Stimulated activated CD8-positive, alpha-beta memory T cell treated with anti-CD3 and anti-CD28 coated beads, Interleukin-15, amount 100 ng/mL, for 24 hours (primary cell): ENCODE measurements around the gene PCP4L1.
"Not testable (repeated sequence)": the region's sequence is repeated elsewhere in the genome, so short reads cannot be mapped to it uniquely, and the experiment has no call there.

Experiments
- DNase-seq: peaks from one replicate; pipeline ENCODE4 v3.0.0-alpha.2; 2020; ENCODE audit warnings: low read depth

PCP4L1 gene

DNA sequence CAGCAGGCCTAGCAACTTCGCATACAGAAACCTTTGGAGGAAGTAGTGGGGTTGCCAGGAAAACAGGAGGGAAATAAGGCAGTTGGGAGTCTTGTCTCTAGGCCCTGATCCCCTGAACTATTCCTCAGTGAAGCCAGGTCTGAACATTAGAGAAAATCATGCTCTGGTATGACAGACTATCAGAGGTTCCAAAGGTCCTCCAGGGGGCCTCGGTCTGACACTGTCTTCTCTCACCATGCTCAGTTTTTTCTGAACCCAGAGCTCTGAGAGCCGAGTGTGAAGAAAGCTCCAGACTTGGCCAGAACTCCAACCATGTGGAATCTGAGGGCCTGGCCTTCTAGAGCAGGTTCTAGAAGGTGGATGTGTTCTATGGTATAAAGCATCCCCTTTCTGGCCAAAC is 28.6 kb upstream of the PCP4L1 start:
- DNase-seq = no peak

DNA sequence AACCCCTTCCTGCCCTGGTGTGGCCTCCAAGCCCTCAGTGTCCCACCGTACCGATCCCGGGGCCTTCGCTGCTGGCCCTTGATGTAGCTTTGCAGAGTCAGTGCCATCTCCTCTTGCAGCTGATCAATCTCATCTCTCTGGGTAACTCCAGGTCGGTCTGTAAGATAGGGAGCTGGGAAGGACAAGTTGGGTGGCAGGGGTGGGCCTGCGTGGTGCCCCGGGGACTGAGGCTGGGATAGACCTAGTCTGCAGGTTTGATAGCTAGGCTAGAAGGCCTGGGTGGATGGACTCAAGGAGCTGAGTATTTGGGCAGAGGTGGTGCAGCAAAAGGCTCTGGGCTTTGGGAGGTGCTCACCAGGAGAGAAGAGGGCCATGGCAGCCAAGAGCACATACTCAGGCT is 27.8 kb upstream of the PCP4L1 start:
- no peak for DNase-seq

DNA sequence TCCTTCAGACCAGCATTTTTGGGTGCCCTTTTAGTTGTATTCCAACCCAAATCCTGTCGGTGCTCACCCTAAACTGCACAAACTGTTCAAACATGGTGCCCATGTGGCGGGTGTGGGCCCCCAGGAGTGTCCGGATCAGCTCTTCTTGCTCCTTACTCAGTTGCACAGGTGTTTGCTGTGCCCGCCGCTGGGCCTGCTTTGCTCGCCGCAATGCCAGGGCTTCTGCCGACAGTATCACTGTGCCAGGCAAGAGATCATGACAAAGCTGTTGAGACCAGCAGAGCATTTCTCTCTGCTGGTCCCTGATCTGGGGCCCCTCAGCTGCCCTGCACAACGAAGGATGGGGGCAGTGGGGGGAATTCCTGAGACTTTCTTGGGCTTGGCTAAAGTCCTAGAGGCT is 25.4 kb upstream of the PCP4L1 start:
- DNase-seq = no peak

DNA sequence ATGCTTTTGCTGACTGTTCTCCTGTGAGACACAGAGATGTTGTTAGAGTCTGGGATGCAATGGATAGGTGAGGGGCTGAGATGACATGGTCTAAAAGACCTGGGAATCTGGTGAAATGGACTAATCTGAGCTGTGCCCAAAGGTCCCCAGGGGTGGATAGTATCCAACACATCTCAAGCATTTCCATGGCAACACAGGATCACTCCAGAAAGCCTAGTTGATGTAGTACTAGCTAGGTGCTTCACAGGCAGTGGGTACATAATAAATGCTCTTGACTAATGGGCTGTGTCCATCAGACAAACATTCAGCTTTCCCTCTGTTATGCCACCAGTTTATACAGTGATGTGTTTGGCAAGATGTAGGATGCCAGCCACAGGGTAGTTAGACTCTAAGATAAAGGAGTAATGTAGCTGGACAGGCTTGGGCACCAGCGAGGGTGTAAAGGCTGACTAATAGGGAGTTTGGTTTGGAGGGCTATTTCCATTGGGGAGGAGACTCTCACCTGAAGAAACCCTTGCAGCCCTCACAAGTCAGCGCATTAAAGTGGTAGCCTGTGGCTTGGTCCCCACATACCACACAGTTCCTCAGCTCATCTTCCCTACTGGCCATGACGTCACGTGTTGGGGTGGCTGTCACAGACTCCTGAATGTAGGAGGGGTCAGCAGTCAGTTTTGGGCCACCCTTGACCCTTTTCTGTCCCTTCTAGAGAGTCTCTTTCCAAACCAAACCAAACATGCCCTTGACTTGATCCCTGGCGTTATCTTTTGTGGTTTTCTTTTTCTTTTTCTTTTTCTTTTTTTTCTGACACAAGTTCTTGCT is 22.4 kb upstream of the PCP4L1 start:
- no peak for DNase-seq

DNA sequence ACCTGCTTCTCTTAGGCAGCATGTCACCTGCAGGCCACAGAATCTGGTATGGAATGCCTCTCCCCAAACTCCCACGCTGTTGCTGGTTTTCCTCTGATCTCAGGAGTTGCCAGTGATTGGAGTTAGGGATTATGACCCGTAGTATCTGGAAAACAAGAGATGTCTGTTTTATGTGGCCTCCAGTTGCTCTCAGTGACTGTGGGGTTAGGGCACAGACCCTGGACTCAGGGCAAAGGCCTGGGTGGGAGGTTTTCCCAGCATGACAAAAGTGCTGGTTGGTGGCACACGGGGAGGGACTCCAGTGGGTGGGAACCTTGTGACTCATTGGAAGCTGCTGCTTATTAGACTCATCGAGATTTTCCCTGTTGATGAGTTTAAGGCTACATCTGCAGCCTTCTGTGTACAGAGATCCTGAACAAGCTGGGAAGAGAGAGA is 20.5 kb upstream of the PCP4L1 start, which contains the start of gene NR1I3:
Gene NR1I3, minus strand, starts transcription at position 165 of the 435 bp plus-strand sequence. CDS start 1,638 bp downstream, outside the sequence.
- no peak for DNase-seq

DNA sequence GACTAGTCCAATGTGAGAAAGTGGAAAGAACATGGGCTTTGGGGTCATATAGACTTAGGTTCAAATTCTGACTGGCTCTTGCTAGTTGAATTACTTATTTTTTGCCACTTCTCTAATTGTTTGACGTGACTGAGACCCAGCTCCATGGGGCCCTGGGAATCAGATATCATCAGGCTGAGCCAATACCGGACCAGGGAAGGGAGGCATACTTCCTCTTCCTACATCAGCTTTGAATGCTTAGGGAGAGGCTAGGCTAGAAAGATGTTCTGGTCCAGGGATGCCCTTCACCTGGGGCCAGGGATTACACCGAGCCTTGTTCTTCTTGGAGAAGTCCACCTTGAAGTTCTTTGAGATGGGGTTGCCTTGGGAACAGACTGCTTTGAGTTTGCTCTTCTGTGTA is 16.9 kb upstream of the PCP4L1 start:
- DNase-seq = no peak

DNA sequence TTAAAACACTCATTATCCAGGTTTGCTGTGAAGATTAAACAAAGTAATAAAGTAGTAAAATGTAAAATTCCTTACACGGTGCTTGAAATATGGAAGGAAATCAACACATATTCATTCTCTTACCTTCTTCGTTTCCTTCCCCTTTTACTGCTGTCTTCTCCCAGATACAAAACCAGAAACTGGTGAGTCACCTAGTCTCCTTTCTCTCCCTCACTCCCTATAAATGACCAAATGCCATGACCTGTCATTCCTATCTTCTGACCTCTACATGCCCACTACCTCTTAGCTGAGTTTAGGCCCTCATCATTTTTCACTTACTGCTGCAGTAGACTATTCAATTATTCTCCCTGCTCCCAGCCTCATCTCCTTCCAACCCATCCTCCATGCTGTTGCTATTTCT is 16.2 kb upstream of the PCP4L1 start:
- no peak for DNase-seq

DNA sequence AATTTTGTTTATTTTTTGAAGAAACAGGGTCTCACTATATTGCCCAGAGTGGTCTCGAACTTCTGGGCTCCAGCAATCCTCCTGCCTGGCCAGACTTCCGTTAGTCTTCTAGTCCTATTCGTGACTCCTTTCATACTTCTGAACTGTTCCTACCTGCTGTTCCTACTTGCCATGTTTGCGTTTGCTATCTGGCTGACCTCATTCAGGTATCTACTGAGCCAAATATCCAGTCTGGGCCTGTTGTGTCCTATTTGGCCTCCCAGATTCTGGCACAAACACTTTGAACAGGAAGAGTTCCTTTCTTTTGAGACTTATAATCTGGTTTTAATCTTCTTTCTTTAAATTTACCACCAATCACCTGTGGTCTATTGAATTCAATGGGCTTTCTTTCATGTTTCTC is 13.7 kb upstream of the PCP4L1 start:
- no peak for DNase-seq

DNA sequence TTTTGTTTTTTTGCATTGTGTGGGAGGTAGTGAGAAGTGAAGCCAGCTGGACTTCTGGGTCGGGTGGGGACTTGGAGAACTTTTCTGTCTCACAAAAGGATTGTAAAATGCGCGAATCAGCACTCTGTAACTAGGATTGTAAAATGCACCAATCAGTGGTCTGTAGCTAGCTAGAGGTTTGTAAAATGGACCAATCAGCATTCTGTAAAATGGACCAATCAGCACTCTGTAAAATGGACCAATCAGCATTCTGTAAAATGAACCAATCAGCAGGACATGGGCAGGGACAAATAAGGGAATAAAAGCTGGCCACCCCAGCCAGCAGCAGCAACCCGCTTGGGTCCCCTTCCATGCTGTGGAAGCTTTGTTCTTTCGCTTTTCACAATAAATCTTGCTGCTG is 8.4 kb upstream of the PCP4L1 start:
- not testable (repeated sequence) for DNase-seq

DNA sequence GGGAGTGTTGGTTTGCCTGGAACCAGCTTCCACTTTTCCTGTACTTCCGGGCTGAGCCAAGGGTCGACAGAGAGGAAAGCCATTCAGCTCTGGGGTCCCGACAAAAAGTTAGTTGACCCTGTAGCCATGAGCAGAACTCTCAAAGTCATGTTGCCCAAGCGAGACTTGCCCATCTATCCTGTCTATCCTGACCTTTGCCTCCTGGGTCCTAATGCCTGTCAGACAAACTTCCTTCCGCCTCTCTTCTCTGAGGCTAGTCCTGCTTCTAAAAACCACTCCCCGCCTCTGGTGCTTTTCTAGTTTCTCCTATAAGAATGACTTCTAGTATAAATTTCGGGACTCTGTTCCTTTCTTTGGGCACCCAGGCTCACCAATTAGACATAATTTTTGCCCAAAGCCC is 7.7 kb upstream of the PCP4L1 start:
- no peak for DNase-seq

DNA sequence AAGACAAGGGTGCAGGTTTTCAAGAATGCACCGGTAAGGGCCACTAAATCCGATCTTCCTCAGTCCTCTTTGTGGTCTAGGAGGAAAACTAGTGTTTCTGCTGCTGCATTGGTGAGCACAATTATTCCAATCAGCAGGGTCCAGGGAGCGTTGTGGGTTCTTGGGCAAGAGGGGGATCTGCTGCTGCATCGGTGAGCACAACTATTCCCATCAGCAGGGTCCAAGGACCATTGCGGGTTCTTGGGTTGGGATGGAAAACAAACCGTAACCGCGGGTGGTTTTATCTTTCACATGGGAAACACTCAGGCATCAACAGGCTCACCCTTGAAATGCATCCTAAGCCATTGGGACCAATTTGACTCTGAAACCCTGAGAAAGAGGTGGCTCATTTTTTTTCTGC is 7.0 kb upstream of the PCP4L1 start:
- no peak for DNase-seq

DNA sequence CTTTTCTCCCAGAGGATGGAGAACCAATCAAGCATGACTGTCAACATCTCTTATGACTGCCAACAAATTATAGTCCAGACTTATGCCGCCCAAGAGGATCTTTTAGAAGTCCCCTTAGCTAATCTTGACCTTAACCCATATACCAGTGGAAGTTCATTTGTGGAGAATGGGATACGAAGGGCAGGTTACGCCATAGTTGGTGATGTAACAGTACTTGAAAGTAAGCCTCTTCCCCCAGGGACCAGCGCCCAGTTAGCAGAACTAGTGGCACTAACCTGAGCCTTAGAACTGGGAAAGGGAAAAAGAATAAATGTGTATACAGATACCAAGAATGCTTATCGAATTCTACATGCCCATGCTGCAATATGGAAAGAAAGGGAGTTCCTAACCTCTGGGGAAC is 3.2 kb upstream of the PCP4L1 start:
- not testable (repeated sequence) for DNase-seq

DNA sequence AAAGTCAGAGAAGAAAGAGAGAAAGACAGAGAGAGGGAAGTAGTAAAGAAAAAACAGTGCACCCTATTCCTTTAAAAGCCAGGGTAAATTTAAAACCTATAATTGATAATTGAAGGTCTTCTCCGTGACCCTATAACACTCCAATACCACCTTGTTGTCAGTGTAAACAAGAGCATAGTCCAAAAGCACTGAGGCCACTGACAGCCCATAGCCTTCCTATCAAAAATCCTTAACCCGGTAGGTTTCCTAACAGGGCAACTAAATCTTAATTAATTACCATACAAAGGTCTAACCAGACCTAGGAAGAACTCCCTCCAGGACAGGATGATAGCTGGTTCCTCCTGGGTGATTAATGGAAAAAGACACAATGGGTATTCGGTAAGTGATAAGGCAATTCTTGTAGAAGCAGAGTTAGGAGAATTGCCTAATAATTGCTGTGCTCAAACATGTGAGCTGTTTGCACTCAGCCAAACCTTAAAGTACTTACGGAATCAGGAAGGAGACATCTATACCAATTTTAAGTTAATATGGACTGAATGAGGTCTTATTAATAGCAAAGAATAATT is 2.5 kb upstream of the PCP4L1 start:
- not testable (repeated sequence) for DNase-seq

DNA sequence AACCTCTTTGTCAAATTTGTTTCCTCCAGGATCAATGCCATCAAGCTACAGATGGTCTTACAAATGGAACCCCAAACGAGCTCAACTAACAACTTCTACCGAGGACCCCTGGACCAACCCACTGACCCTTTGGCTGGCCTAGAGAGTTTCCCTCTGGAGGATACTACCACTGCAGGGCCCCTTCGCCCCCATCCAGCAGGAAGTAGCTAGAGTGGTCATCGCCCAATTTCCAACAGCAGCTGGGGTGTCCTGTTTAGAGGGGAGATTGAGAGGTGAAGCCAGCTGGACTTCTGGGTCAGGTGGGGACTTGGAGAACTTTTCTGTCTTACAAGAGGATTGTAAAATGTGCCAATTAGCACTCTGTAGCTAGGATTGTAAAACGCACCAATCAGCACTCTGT is 1.4 kb upstream of the PCP4L1 start:
- DNase-seq = not testable (repeated sequence)

DNA sequence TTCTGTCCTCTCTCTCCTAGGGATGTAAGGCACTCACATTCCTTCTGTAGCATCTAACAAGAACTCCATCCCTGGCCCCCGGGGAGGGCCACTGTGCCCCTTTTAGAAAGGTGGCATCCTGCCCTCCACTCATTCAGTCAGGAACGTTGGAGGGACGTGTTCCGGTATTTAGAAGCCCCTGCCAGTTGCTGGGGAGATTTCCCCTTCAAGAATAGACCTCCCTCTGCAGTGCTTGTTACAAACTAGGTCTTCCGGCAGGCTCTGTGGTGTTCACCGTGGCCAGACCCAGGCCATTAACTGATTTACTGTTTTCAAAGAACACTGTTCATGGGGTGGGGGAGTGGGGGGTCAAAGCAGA is 779 bp downstream of the PCP4L1 start:
- DNase-seq = no peak

DNA sequence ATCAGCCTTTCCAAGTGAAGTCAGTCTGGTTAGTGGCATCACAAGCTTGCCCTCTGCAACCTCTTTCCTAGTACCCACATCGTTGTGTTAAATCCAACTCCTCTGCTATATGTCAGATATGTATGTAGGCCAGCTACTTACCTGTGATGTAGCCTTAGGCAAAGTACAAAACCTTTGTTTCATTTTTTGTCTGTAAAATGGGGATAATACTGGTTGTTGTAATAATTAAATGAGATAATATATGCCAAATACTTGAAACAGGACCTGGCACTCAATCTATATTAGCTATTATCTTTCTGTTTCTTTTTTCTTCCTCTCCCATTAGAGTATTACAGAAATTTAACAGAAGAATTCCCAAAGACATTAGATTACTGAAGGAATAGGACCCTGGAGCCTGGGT is 1.2 kb downstream of the PCP4L1 start:
- no peak for DNase-seq

DNA sequence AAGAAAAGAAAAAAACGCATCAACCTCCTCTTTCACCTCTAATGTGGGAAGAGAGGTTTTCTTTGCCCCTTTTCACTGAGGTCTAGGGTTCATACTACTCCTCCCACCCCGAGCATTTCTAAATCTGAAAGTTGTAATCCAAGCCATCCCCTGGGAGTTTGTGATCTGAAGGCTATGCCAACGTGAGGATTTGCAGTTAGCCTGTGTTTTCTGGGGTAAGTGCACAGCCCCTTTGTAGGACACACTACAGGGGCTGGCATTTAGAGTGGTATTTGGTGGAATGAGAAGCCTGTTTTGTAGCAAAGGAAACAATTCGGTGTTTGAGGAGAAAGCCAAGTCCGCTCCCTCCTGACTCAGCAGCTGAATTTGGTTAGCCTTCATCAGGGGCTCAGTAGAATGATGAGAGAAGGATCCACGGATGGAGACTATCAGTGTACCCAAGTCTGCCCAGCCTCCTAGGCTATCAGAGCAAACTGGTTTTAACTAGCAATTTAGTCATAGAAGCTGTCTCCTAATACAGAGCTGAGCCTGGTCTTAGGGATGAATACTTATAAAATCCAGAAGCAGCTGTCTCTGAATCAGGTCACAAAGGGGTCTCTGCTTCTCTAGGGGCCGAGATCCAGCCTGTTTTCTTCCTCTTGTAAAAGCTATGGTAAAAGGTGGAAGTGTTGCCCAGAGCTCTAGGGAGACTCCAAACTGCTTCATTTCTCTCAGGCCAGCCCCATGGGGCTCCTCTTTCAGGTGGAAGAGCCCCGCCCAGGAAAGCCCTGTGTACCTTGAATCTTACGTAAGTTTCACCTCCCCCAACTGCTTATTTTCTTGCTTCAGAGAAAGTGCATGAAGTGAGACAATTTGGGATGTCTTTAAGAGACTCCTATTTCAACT is 2.1 kb downstream of the PCP4L1 start:
- no peak for DNase-seq

DNA sequence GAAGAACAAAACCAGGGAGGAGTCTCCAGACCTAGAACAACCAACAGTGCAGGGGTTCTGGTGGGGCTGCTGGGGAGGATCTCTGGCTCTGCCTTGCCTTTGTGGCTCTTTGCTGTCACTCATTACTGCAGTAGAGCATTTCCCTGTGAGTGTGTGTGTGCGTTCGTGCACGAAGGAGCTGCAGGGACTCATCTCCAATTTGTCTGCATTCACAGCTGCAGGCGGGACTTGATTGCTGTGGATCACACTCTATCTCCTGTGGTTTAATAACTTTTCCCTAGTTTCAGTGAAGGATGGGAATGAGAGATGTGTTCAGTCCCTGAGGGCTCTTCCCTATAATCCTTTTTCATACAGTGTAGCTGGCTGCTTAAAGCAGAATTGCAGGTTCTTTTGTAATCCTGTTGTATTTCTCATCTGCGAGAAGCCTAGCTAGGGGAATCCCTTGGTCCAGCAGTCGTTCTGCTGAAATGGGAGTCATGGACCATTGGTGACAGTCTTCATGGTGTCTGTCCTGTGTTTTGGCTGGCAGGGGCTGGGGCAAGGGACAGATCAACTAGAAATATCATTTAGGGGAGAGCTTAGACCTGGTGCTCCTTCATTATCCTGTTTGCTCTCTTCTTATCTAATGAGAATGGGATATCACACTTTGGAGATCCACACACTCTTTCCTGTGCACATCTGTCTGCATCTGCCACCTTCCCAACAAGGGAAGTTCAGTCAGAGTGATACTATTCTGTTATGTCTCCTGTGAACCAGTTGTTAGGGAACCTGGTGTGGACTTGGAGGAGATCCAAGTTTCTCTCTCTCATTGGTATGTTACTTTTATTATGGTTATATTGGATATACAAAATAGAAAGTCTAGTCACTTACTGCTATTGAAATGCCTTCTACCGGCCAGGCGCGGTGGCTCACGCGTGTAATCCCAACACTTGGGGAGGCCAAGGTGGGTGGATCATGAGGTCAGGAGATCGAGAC is 3.0 kb downstream of the PCP4L1 start:
- no peak for DNase-seq

DNA sequence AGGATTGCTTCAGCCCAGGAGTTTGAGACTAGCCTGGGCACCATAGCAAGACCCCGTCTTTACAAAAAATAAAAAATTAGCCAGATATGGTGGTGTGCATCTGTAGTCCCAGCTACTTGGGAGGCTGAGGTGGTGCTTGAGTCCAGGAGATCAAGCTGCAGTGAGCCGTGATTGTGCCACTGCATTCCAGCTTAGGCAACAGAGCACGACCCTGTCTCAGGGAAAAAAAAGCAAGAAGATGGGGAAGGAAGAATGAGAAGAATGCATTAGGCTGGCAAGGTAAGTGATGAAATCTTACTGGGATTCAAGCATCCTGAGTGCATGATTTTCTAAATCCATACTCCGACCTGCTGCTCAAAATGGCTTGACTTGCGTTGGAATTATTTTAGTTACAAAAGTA is 6.8 kb downstream of the PCP4L1 start:
- DNase-seq = no peak

DNA sequence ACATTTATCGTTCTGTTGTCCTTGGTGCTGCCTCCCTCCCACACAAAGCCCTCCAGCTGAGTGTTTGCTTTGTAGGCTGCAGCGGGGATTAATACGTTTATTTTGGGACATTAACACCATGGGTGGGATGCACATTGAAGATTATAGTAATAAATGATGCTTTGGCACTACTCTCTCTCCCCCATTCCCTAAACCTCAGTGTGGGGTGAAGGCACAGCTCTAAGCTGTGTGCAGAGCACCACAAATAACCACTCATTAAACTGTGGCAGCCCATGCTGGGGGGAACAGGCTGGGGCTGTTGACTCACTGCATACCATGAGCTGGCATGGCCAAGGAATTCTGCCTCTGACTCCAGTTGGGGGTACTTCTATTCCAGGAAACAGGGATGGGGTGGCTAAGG is 7.7 kb downstream of the PCP4L1 start:
- no peak for DNase-seq

DNA sequence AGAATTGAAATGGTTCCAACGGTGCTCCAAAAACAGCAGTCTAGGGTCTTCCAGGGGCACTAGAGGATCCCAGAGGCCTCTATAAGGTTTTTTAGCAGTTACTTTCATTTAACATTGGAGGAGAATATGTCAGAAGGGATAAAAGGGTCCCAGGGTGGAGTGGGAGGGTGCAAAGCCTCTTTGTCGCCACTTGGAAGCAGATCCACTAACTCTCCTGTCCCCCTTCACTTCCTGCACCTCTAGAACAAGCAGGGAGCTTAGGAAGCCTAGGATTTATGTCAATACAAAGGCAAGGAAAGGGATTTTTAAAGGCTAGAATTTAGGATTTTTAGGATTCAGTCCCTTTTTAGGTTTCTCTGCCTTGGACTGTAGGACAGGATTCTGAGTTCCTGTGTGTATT is 8.3 kb downstream of the PCP4L1 start:
- DNase-seq = no peak

DNA sequence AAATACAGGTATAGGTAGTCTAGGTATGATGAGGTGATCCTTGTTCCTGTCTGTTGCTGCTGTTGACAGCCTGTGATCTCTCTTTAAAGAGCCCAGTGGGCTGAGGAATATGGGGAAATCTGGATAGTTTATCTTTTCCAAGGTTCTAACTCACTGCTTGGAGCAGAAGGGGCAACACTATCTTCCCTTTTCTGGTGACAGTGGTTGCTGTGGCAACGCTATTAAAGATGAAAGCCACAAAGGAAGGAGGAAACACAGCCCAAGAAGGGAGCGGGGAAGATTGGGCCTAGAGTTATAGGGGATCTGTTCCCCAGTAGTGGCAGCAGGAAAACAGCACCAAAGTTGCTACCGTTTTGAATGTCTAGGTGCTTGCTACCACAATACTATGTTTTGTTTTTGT is 8.8 kb downstream of the PCP4L1 start:
- DNase-seq = no peak
